Glomerular visceral epithelial cell (primary cell): ENCODE data around the gene CARMIL1.

Source experiments
- DNase-seq: peaks from one replicate; pipeline ENCODE4 v3.0.0-alpha.2; 2016; ENCODE audit errors: extremely low spot score

The CARMIL1 gene

GRCh38 chr6:25334793-25335192, 55.6 kb downstream of the CARMIL1 start:
- DNase-seq, result no peak

- DNase-seq, result no peak
These were observed 57.8 kb downstream of the CARMIL1 start for GRCh38 chr6:25336996-25337395.

- DNase-seq, result no peak
These were observed 58.3 kb downstream of the CARMIL1 start for GRCh38 chr6:25337431-25337830.

GRCh38 chr6:25340431-25341202, 61.4 kb downstream of the CARMIL1 start:
- DNase-seq, result no peak

GRCh38 chr6:25341203-25341552, 62.0 kb downstream of the CARMIL1 start:
- no peak for DNase-seq

GRCh38 chr6:25341923-25342619, 62.9 kb downstream of the CARMIL1 start:
- no peak for DNase-seq

- no peak for DNase-seq
These were observed 63.6 kb downstream of the CARMIL1 start for GRCh38 chr6:25342802-25343201.

- no peak for DNase-seq
These were observed 64.8 kb downstream of the CARMIL1 start for GRCh38 chr6:25343984-25344383.

- no peak for DNase-seq
These were observed 65.7 kb downstream of the CARMIL1 start for GRCh38 chr6:25344827-25345226.

- no peak for DNase-seq
These were observed 66.9 kb downstream of the CARMIL1 start for GRCh38 chr6:25346064-25346463.

- DNase-seq, result no peak
These were observed 71.4 kb downstream of the CARMIL1 start for GRCh38 chr6:25350573-25350972.

- DNase-seq, result no peak
These were observed 72.3 kb downstream of the CARMIL1 start for GRCh38 chr6:25351485-25351884.

- DNase-seq, result no peak
These were observed 73.1 kb downstream of the CARMIL1 start for GRCh38 chr6:25352285-25352684.

- peak; percentile 53 for DNase-seq
These were observed 75.1 kb downstream of the CARMIL1 start for GRCh38 chr6:25354078-25354932.

GRCh38 chr6:25359191-25359861, 80.2 kb downstream of the CARMIL1 start:
- peak; percentile 71 for DNase-seq

- no peak for DNase-seq
These were observed 80.7 kb downstream of the CARMIL1 start for GRCh38 chr6:25359891-25360290.

- no peak for DNase-seq
These were observed 81.4 kb downstream of the CARMIL1 start for GRCh38 chr6:25360621-25361020.

- no peak for DNase-seq
These were observed 84.3 kb downstream of the CARMIL1 start for GRCh38 chr6:25363427-25363826.

- DNase-seq, result no peak
These were observed 86.0 kb downstream of the CARMIL1 start for GRCh38 chr6:25365154-25365553.

- DNase-seq, result no peak
These were observed 87.8 kb downstream of the CARMIL1 start for GRCh38 chr6:25366903-25367545.

GRCh38 chr6:25369036-25369432, 89.9 kb downstream of the CARMIL1 start:
- no peak for DNase-seq
